ENCODE measurements around the gene CHRNA4. TPM values are rescaled to one million over a fixed set of nuclear protein-coding genes. Genes with fewer than 3 reads are reported as not detected.

Gene CHRNA4
- total and polyA plus RNA-seq, 9 donors, result 0.06 to 2.9 (median 0.43) TPM; not detected in 2

GRCh38 chr20:63369024-63369530 lies 7.9 kb upstream of the CHRNA4 start:
- Histone ChIP-seq H3K27ac (no peak overlapping the region), H3K9me3 (no peaks in the 10 kb centered on the region), H3K27me3 (no peaks in the 10 kb centered on the region), H3K4me1 (ENCODE audit: insufficient read depth) (no peaks in the 10 kb centered on the region), H3K4me3 (no peak overlapping the region), H3K36me3 (no peaks in the 10 kb centered on the region)
- TF ChIP-seq, protein P1, sequence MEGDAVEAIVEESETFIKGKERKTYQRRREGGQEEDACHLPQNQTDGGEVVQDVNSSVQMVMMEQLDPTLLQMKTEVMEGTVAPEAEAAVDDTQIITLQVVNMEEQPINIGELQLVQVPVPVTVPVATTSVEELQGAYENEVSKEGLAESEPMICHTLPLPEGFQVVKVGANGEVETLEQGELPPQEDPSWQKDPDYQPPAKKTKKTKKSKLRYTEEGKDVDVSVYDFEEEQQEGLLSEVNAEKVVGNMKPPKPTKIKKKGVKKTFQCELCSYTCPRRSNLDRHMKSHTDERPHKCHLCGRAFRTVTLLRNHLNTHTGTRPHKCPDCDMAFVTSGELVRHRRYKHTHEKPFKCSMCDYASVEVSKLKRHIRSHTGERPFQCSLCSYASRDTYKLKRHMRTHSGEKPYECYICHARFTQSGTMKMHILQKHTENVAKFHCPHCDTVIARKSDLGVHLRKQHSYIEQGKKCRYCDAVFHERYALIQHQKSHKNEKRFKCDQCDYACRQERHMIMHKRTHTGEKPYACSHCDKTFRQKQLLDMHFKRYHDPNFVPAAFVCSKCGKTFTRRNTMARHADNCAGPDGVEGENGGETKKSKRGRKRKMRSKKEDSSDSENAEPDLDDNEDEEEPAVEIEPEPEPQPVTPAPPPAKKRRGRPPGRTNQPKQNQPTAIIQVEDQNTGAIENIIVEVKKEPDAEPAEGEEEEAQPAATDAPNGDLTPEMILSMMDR (IDR thresholded peaks at IDR 0.05), result no peak
- TF ChIP-seq POLR2A (IDR thresholded peaks at IDR 0.05) (no peak), EP300 (IDR thresholded peaks at IDR 0.05) (no peak)
- 85 to 91% (median 89%) methylated on average over 10 of the region's 10 CpGs for WGBS, 3 donors
- no peak for DNase-seq
- intact Hi-C loops (cut with DNase I), result no loop called here

GRCh38 chr20:63368151-63368550 lies 7.0 kb upstream of the CHRNA4 start:
- 83 to 87% (median 87%) methylated on average over 8 of the region's 8 CpGs for whole genome bisulfite sequencing, 3 donors
- H3K27ac ChIP-seq, result no peak overlapping the region
- no peaks in the 10 kb centered on the region for H3K4me1 ChIP-seq (ENCODE audit: insufficient read depth)
- no peaks in the 10 kb centered on the region for H3K9me3 ChIP-seq
- H3K36me3 ChIP-seq, result no peaks in the 10 kb centered on the region
- TF ChIP-seq EP300 (IDR thresholded peaks at IDR 0.05) (no peak), POLR2A (IDR thresholded peaks at IDR 0.05) (no peak)
- no peaks in the 10 kb centered on the region for H3K27me3 ChIP-seq
- intact Hi-C loops (cut with DNase I), result no loop called here
- no peak for DNase-seq
- H3K4me3 ChIP-seq, result no peak overlapping the region

DNA sequence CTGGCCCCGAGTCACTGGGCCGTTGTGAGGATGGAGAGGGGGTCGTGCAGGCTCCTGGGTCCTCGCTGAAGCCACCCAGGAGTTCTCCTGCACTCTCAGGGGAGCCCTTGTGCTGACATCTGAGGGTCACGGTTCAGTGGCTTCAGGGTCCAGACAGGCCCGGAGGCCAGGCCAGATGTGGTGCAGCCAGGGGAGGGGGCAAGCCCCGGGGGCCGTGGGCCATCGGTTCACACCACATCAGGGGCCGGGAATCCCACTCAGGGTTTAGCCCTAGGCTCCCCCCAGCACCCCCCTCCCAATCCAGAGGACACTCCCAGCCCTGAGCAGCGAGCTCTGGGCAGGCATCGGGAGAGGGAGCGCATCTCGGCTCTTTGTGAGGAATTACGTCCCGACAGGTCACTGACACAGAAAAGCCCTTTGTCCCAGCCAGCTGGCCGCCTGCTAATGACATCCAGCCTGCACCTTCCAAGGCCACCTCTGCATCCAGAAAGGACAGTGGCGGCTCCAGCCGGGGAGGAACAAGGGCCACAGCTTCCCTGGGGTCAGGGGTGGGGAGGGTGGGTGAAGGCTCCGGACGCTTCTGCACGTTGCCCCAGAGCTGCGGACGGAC lies 6.4 kb upstream of the CHRNA4 start:
- Histone ChIP-seq H3K4me1 (ENCODE audit: insufficient read depth) (no peaks in the 10 kb centered on the region), H3K9me3 (no peaks in the 10 kb centered on the region), H3K36me3 (no peaks in the 10 kb centered on the region), H3K4me3 (no peak overlapping the region), H3K27ac (no peak overlapping the region), H3K27me3 (no peaks in the 10 kb centered on the region)
- TF ChIP-seq, protein P1 (IDR thresholded peaks at IDR 0.05), result no peak
- TF ChIP-seq EP300 (IDR thresholded peaks at IDR 0.05) (no peak), POLR2A (IDR thresholded peaks at IDR 0.05) (no peak)
- intact Hi-C loops (cut with DNase I), result no loop called here
- WGBS, 3 donors, result 68 to 72% (median 71%) methylated on average over 18 to 24 of the region's 24 CpGs
- no peak for DNase-seq

- intact Hi-C loops (cut with DNase I), result no loop called here
- Histone ChIP-seq H3K27ac (no peak overlapping the region), H3K4me3 (no peak overlapping the region), H3K4me1 (ENCODE audit: insufficient read depth) (no peaks in the 10 kb centered on the region), H3K36me3 (no peaks in the 10 kb centered on the region), H3K9me3 (no peaks in the 10 kb centered on the region), H3K27me3 (no peaks in the 10 kb centered on the region)
- no peak for TF ChIP-seq EP300 (IDR thresholded peaks at IDR 0.05)
- TF ChIP-seq, protein P1 (IDR thresholded peaks at IDR 0.05), result no peak
- TF ChIP-seq POLR2A (IDR thresholded peaks at IDR 0.05), result no peak
- 44 to 64% (median 55%) methylated on average over 23 to 30 of the region's 30 CpGs for WGBS, 3 donors
- no peak for DNase-seq
Measured at GRCh38 chr20:63366390-63367365, 5.5 kb upstream of the CHRNA4 start.
